GM21576 (cell line): Measurements from ENCODE around the gene DOK6.

Source experiments
- ATAC-seq: cut with Tn5 transposase; IDR thresholded peaks from one replicate; pipeline ENCODE4 v1.9.1; 2021; ENCODE audit warnings: mild to moderate bottlenecking, moderate library complexity; ENCODE audit not compliant: unreplicated experiment

The DOK6 gene

GRCh38 chr18:69734536-69734935 is 333.8 kb downstream of the DOK6 start:
- ATAC-seq: no peak

DNA sequence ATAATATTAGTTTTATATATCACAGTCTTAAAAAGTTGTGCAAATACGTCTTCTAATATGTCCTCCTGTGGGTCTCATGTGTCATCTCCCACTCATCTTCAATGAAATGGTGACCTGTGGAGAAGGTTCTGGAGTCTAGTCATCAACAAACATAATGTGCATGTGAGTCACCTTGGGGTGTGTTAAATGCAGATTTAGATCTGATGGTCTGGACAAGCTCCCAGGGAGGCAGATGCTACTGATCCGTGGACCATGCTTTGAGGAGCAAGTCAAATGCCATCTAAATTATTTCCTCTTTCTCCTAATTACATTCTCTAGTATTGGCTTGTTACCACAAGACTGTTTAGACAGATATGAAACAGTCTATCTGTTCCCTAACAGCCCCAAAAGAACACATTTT is 336.0 kb downstream of the DOK6 start:
- ATAC-seq: no peak

DNA sequence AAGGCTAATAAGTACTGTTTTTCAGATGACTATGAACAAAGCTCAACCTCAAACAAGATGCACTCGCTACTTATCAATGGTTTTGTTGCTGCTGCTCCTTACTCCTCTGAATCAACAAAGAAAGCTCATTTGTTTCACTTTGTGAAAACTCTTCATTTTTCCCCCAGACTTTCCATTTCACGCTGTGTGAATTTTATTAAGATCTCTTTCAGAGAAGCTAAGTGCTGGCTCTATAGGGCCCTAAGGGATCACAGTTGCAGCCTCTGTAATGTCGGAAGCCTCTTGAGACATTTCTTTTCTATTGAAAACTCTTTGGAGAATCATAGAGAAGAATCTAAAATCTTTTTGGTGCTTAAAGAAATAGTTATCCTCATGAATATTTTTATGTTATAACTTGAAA is 337.2 kb downstream of the DOK6 start:
- ATAC-seq: no peak

DNA sequence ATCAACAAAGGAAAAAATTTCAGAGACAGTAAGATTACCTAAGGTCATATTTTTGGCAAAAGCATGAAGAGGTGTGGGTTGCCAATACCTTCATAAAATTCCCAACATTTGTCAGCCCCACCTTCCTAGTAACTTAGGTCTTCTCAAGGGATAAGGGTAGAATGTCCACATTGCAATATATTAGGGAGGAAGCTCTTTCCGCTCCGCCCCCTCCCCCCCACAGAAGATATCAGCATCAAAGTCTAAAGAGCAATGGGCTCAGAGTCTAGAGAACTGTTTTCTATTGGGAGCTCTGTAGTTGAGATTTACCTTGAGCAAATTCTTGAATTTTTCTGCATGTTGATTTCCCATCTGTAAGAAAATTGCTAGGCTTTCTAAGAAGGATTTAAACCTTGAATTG is 346.7 kb downstream of the DOK6 start:
- ATAC-seq: no peak

GRCh38 chr18:69752737-69753380 is 352.2 kb downstream of the DOK6 start:
- no peak for ATAC-seq

GRCh38 chr18:69754108-69754507 is 353.4 kb downstream of the DOK6 start:
- ATAC-seq: no peak

DNA sequence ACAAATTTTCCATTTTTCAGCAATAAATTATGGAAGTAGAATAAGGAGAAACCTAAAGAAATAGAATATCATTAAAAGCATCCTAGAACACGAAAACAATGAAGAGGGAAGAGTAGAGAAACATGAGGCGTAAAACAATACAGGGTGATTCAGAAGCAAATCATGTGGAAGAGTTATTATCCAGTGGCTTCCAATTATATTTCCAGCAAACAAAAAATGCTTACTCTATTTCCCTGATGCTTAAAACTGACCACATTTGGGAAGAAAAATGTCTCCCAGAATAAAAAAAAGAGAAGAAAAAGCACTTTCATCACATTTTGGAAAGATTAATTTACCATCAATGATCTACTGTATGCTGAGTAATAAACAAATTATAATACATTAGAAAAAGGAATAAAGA is 354.4 kb downstream of the DOK6 start:
- no peak for ATAC-seq

- no peak for ATAC-seq
Observed at GRCh38 chr18:69755856-69756496, 355.3 kb downstream of the DOK6 start.

GRCh38 chr18:69757733-69758132 is 357.0 kb downstream of the DOK6 start:
- no peak for ATAC-seq

DNA sequence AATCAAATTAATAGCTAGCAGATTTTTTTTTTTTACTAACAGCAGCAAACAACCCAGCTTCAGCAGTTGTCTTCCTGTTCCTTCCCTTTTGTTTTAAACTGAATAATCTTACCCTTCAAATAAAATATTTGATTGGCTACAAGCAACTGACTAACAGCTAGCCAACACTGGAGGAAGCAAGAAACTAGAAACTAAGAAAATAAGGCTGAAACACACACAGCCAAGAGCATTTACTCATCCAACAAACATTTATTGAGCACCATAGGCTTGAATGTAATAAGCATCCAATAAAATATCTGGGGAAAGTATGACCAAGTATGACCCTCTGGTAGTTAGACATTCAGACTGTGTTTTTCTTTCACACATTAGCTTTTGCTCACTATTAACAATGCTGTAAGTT is 357.8 kb downstream of the DOK6 start:
- no peak for ATAC-seq

DNA sequence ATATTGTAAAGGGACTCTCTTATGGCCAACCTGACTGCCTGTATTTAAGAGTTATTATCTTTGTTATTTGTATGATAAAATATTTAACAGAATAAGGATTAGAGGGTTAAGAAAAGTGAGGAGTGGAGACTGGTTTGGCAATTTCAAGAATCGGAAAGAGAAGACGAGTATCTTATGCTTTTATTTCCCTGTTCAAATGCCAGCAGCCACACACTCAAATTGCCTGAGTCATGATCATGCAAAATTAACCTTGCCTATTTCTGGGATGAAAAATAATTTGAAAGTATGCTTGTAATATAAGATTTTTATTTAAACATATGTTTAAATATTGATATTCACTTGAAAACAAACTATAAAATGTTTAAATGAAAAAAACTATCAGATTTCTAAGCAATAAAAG is 358.4 kb downstream of the DOK6 start:
- ATAC-seq: no peak

GRCh38 chr18:69763002-69763401 is 362.3 kb downstream of the DOK6 start:
- no peak for ATAC-seq

- no peak for ATAC-seq
Observed at GRCh38 chr18:69763821-69764220, 363.1 kb downstream of the DOK6 start.

DNA sequence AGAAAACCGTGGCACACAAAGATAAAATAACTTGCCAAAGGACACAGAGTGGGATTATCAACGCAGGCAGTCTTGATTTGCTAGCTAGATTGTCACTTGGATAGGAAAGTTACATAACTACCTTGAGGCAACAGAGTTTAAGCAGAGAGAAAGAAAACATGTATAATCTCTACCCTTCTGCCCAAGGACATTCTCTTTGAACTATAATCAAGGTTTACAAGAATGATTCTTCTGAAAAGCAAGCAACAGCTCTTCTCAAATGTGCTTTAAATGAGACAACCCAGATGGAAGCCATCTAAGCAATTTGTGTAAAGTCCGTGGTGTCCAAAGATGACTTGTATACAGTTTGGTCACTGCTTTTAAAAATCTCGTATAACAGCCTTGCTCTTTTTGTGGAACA is 369.6 kb downstream of the DOK6 start:
- ATAC-seq: no peak

DNA sequence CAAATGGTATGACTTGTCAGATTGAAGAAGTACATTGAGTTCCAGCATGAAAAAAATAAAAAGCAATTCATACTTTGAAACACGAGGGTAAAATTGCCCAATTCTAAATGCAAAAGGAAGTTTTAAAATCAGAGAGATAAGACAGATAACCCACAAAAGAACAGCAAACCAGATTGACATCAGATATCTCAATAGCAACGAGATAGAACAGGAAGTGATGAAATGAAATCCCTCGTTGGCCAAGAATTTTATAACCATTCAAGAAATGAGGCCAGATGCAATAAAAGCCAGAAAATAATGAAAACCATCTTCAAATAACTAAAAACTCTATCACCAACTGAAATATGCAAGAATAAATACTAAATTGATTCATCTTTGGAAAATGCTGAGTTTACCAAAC is 374.1 kb downstream of the DOK6 start:
- no peak for ATAC-seq

GRCh38 chr18:69777248-69777647 is 376.6 kb downstream of the DOK6 start:
- no peak for ATAC-seq

DNA sequence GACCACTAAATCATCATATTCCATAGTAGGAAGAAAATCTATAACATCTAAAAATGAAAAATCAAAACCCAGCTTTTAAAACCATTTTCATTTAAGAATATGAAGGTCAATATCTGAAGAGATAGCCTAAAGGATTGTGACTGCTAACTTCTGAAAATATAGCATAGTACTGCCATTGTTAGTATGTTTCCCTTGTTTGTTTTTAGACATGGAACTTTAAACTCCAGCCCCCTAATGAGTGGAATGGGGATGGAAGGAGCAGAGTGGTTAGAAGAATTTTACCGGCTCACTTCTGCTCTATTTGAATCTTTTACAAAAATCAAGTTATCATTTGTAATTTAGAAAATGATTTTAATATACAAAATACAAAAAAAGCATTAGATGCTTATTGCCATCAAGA is 378.0 kb downstream of the DOK6 start:
- no peak for ATAC-seq

- no peak for ATAC-seq
Observed at GRCh38 chr18:69780851-69781250, 380.2 kb downstream of the DOK6 start.

GRCh38 chr18:69784815-69785214 is 384.1 kb downstream of the DOK6 start:
- ATAC-seq: no peak

DNA sequence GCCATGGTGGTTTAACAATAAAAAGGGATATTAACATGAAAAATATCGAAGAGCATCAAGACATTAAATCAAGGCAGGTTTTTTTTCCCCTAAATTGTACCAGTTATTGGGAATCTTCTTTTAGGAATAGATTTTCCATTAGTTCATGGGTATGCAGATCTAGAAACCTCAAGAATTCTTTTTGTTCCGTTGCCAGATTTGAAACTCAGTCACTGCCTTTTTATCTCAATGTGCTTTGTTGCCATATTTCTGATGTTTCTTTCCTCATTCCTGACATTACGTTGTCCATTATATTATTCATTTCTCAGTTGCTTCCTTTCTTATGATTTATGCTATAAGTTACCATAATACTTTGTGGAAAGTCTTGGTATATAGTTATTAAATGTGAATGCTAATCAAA is 384.8 kb downstream of the DOK6 start:
- no peak for ATAC-seq

- no peak for ATAC-seq
Observed at GRCh38 chr18:69786427-69786826, 385.7 kb downstream of the DOK6 start.

DNA sequence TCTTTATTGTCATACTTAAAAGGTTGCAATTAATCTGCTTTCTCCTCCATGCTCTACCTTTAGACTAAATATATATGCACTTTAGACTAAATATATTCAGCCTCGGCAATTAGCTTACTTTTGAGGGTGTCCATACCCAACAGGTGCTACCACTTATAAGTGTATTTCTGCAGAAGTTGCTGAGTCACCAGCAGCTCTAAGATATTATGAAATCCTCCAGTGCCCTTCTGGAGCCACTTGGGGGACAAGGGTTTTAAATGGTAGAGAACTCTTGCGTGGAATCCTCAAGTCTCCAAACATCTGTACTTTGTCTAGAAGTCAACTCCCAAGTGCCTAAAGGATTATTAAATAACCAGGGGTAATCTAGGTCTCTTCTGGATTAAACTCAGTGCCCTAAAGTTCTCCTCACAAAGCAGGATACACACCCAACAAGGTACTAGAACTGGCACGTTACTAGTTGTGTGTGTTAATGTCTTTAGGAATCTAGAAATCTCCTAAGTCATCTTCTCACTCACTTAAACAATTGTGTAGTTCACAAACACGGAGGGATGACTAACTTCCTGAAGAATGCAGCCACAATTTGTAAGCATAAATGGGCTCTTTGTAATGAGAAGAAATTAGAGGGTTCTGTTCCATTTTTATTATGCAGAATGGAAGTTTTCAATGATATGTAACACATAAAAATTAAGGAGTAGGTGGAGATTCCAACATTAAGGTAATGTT is 387.3 kb downstream of the DOK6 start:
- no peak for ATAC-seq
